Thyroid gland (tissue), 4 donors: ENCODE measurements around the gene ZNF337. TPM values are rescaled to one million over a fixed set of nuclear protein-coding genes. Genes with fewer than 3 reads are reported as not detected.
A peak's percentile ranks its signal among the peaks of the same experiment; 100 is the strongest.
"Not testable (repeated sequence)": the region's sequence is repeated elsewhere in the genome, so short reads cannot be mapped to it uniquely, and the experiment has no call there.

Source experiments
- DNase-seq, 2 donors: peaks; one replicate each; pipeline ENCODE4 v3.0.0-alpha.2; 2019
- H3K27ac ChIP-seq, 3 donors: fragments of 200-600 bp; sonication (generic); 1 replicate in 2 of 3; 2 replicates in 1 of 3; pipeline ENCODE4 v1.5.1; 2016 to 2019; ENCODE audit warnings: mild to moderate bottlenecking in 1 of 3, moderate library complexity in 1 of 3
- H3K27me3 ChIP-seq: fragments of 200-600 bp; sonication (generic); one replicate; pipeline ENCODE4 v1.5.1; 2019
- H3K36me3 ChIP-seq, 2 donors: fragments of 200-600 bp; sonication (generic); one replicate each; pipeline ENCODE4 v1.5.1; 2016 to 2019
- H3K4me1 ChIP-seq, 2 donors: fragments of 200-600 bp; sonication (generic); one replicate each; pipeline ENCODE4 v1.5.1; 2017 to 2019
- H3K4me3 ChIP-seq, 3 donors: fragments of 200-600 bp; sonication (generic); replicated peaks in 1 of 3; 1 replicate in 2 of 3; 2 replicates in 1 of 3; pipeline ENCODE4 v1.5.1; 2016; ENCODE audit warnings: mild to moderate bottlenecking in 1 of 3
- H3K9me3 ChIP-seq: fragments of 200-600 bp; sonication (generic); one replicate; pipeline ENCODE4 v1.5.1; 2017
- POLR2A ChIP-seq, 2 donors: fragments of 450-650 bp; IDR thresholded peaks; one replicate each; pipeline ENCODE4 v1.6.1; 2017; ENCODE audit warnings: antibody characterized with exemption in 2 of 2, mild to moderate bottlenecking in 2 of 2, moderate library complexity in 1 of 2
- WGBS, 2 donors: methylation state at CpG; one replicate each; pipeline ENCODE4 v1.1.5; 2017; 5-methylcytosine and 5-hydroxymethylcytosine counted together
- intact Hi-C: fragments of 100-400 bp; cut with DNase I; formaldehyde crosslinking; loops from one replicate; pipeline ENCODE4 v1.15.1; 2023
- total RNA-seq, 4 donors: library from RNA; depleted of rRNA; stranded (reverse); fragments of >200 nt; gene quantifications; one replicate each; pipeline ENCODE4 v1.2.3, GENCODE V29; 2016
- TF ChIP-seq, protein P1 (sequence below), 6 experiments: fragments of 200-600 bp in 3 of 6; fragments of 450-650 bp in 3 of 6; sonication (generic) in 3 of 6; IDR thresholded peaks; one replicate each; pipeline ENCODE4 v1.5.1; 2016 to 2019; ENCODE audit warnings: antibody characterized with exemption in 6 of 6, mild to moderate bottlenecking in 2 of 6, inconsistent platforms in 1 of 6, moderate library complexity in 1 of 6

The ZNF337 gene
- total RNA-seq, 4 donors from 2014 or later: 17.3 to 21.2 (median 18.7) TPM

- no peak overlapping the region for H3K27ac ChIP-seq
- WGBS, 2 donors: 93 to 95% methylated on average over 5 to 6 of the region's 6 CpGs
- intact Hi-C loops: no loop called here
- H3K27me3 ChIP-seq: no peaks in the 10 kb centered on the region
- no peak for TF ChIP-seq POLR2A (IDR thresholded peaks at IDR 0.05)
- TF ChIP-seq, protein P1, sequence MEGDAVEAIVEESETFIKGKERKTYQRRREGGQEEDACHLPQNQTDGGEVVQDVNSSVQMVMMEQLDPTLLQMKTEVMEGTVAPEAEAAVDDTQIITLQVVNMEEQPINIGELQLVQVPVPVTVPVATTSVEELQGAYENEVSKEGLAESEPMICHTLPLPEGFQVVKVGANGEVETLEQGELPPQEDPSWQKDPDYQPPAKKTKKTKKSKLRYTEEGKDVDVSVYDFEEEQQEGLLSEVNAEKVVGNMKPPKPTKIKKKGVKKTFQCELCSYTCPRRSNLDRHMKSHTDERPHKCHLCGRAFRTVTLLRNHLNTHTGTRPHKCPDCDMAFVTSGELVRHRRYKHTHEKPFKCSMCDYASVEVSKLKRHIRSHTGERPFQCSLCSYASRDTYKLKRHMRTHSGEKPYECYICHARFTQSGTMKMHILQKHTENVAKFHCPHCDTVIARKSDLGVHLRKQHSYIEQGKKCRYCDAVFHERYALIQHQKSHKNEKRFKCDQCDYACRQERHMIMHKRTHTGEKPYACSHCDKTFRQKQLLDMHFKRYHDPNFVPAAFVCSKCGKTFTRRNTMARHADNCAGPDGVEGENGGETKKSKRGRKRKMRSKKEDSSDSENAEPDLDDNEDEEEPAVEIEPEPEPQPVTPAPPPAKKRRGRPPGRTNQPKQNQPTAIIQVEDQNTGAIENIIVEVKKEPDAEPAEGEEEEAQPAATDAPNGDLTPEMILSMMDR (IDR thresholded peaks at IDR 0.05): no peak
- no peaks in the 10 kb centered on the region for H3K36me3 ChIP-seq
- no peak for DNase-seq
- H3K9me3 ChIP-seq: no peaks in the 10 kb centered on the region
- H3K4me1 ChIP-seq: no peaks in the 10 kb centered on the region
- no peak overlapping the region for H3K4me3 ChIP-seq
These were observed 10.1 kb upstream of the ZNF337 start for GRCh38 chr20:25706793-25707192.

- no peak for TF ChIP-seq POLR2A (IDR thresholded peaks at IDR 0.05)
- TF ChIP-seq, protein P1 (IDR thresholded peaks at IDR 0.05): no peak
- Histone ChIP-seq H3K36me3 (no peaks in the 10 kb centered on the region), H3K27ac (no peak overlapping the region), H3K4me3 (no peak overlapping the region), H3K9me3 (no peaks in the 10 kb centered on the region), H3K27me3 (no peaks in the 10 kb centered on the region), H3K4me1 (no peaks in the 10 kb centered on the region)
- no peak for DNase-seq
- intact Hi-C loops: no loop called here
These were observed 9.2 kb upstream of the ZNF337 start for GRCh38 chr20:25705830-25706351.

DNA sequence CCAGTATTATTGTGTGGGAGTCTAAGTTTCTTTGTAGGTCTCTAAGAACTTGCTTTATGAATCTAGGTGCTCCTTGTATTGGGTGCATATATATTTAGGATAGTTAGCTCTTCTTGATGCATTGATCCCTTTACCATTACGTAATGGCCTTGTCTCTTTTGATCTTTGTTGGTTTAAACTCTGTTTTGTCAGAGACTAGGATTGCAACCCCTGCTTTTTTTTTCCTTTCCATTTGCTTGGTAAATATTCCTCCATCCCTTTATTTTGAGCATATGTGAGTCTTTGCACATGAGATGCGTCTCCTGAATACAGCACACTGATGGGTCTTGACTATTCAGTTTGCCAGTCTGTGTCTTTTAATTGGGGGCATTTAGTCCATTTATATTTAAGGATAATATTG lies 7.7 kb upstream of the ZNF337 start:
- H3K27me3 ChIP-seq, H3K36me3 ChIP-seq, H3K9me3 ChIP-seq, H3K27ac ChIP-seq, H3K4me1 ChIP-seq, intact Hi-C loops, DNase-seq, H3K4me3 ChIP-seq: not testable (repeated sequence)
- WGBS, 2 donors: 96 to 98% methylated on average over 2 of the region's 2 CpGs

DNA sequence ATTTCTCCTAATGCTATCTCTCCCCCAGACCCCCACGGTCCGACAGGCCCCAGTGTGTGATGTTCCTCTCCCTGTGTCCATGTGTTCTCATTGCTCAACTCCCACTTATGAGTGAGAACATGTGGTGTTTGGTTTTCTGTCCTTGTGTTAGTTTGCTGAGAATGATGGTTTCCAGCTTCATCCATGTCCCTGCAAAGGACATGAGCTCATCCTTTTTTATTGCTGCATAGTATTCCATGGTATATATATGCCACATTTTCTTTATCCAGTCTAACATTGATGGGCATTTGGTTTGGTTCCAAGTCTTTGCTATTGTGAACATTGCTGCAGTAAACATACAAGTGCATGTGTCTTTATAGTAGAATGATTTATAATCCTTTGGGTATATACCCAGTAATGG lies 4.2 kb upstream of the ZNF337 start:
- H3K36me3 ChIP-seq, H3K9me3 ChIP-seq, H3K27me3 ChIP-seq, H3K4me1 ChIP-seq, intact Hi-C loops, H3K4me3 ChIP-seq, H3K27ac ChIP-seq, DNase-seq: not testable (repeated sequence)
- WGBS, 2 donors: 98 to 99% methylated on average over 2 of the region's 2 CpGs

DNA sequence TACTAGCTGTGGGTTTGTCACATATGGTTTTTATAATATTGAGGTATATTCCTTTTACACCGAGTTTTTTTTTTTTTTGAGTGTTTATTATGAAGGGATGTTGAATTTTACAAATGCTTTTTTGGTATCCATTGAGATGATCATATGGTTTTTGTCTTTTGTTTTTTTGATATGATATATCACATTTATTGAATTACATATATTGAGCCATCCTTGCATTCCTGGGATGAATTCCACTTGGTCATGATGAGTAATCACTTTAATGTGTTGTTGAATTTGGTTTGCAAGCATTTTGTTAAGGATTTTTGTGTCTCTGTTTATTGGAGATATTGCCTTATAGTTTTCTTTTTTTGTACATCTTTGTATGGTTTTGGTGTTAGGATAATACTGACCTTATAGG lies 3.3 kb upstream of the ZNF337 start:
- no peak for TF ChIP-seq POLR2A (IDR thresholded peaks at IDR 0.05)
- TF ChIP-seq, protein P1 (IDR thresholded peaks at IDR 0.05): no peak
- no peaks in the 10 kb centered on the region for H3K9me3 ChIP-seq
- 68 to 85% methylated on average over 1 of the region's 1 CpG for WGBS, 2 donors
- no peak for DNase-seq
- H3K4me1 ChIP-seq: peaks cover 6 to 14% of the 10 kb centered on the region in 2 donors
- H3K36me3 ChIP-seq: no peaks in the 10 kb centered on the region
- no peaks in the 10 kb centered on the region for H3K27me3 ChIP-seq
- no peak overlapping the region for H3K27ac ChIP-seq
- intact Hi-C loops: no loop called here
- no peak overlapping the region for H3K4me3 ChIP-seq

- Histone ChIP-seq H3K27me3 (no peaks in the 10 kb centered on the region), H3K4me1 (peaks cover 6 to 14% of the 10 kb centered on the region in 2 donors), H3K4me3 (peak overlapping the region; percentile 64 to 91 (median 71)), H3K27ac (peak overlapping the region; percentile 40 to 94 (median 94)), H3K36me3 (no peaks in the 10 kb centered on the region), H3K9me3 (no peaks in the 10 kb centered on the region)
- TF ChIP-seq, protein P1 (IDR thresholded peaks at IDR 0.05): no peak
- no peak for TF ChIP-seq POLR2A (IDR thresholded peaks at IDR 0.05)
- intact Hi-C loops: no loop called here
- no peak for DNase-seq
- WGBS, 2 donors: 0 to 2% methylated on average over 3 of the region's 3 CpGs
These were observed 436 bp upstream of the ZNF337 start for GRCh38 chr20:25697132-25697446.
